GM23338 (cell line): ENCODE measurements around the gene ADD3.

Experiments
- CREB1 ChIP-seq: fragments of 250-450 bp; sonication (Bioruptor Pico); IDR thresholded peaks from 2 replicates; pipeline ENCODE4 v1.5.0; 2020; ENCODE audit warnings: low read depth, mild to moderate bottlenecking, moderate library complexity
- ETS1 ChIP-seq: IDR thresholded peaks from 2 replicates; pipeline ENCODE4 v1.6.1; 2016; ENCODE audit warnings: antibody characterized with exemption
- EZH2 ChIP-seq: fragments of 200-600 bp; sonication (generic); IDR thresholded peaks from one replicate; pipeline ENCODE4 v1.8.0; 2017; ENCODE audit warnings: antibody characterized with exemption, mild to moderate bottlenecking, low read depth; ENCODE audit not compliant: unreplicated experiment
- EZH2phosphoT487 ChIP-seq: fragments of 200-600 bp; sonication (generic); IDR thresholded peaks from one replicate; pipeline ENCODE4 v1.8.1; 2018; ENCODE audit warnings: antibody characterized with exemption; ENCODE audit not compliant: unreplicated experiment
- JUNB ChIP-seq: IDR thresholded peaks from one replicate; pipeline ENCODE4 v1.6.1; 2016; ENCODE audit warnings: antibody characterized with exemption; ENCODE audit not compliant: unreplicated experiment
- NANOG ChIP-seq: IDR thresholded peaks from 2 replicates; pipeline ENCODE4 v1.6.1; 2016; ENCODE audit warnings: antibody characterized with exemption, borderline replicate concordance
- POLR2AphosphoS5 ChIP-seq: IDR thresholded peaks from 2 replicates; pipeline ENCODE4 v1.6.1; 2016; ENCODE audit warnings: antibody characterized with exemption, low read depth
- STAT1 ChIP-seq: IDR thresholded peaks from one replicate; pipeline ENCODE4 v1.6.1; 2016; ENCODE audit warnings: antibody characterized with exemption; ENCODE audit not compliant: unreplicated experiment
- ZNF114 ChIP-seq: fragments of 250-450 bp; sonication (Bioruptor Pico); IDR thresholded peaks from 2 replicates; pipeline ENCODE4 v1.5.0; 2020; ENCODE audit warnings: mild to moderate bottlenecking, moderate library complexity
- ZNF331 ChIP-seq: fragments of 250-450 bp; sonication (Bioruptor Pico); IDR thresholded peaks from 2 replicates; pipeline ENCODE4 v1.5.0; 2020; ENCODE audit warnings: low read depth, mild to moderate bottlenecking, moderate library complexity
- TF ChIP-seq, protein P1 (sequence below), 2 experiments: fragments of 200-600 bp in 1 of 2; sonication (generic) in 1 of 2; conservative IDR thresholded peaks; 2 replicates each; pipeline versions ENCODE4 v1.5.1 to v1.6.1; 2016 to 2017; ENCODE audit warnings: antibody characterized with exemption in 2 of 2, low read depth in 2 of 2, mild to moderate bottlenecking in 2 of 2, moderate library complexity in 1 of 2
- TF ChIP-seq, protein P2 (sequence below): IDR thresholded peaks from one replicate; pipeline ENCODE4 v1.6.1; 2018; ENCODE audit warnings: antibody characterized with exemption; ENCODE audit not compliant: unreplicated experiment

- TF ChIP-seq ETS1 (no peak), EZH2 (no peak), CREB1 (CRISPR knock-in tag) (no peak), POLR2AphosphoS5 (no peak), EZH2phosphoT487 (no peak), JUNB (no peak), ZNF331 (CRISPR knock-in tag) (no peak), ZNF114 (CRISPR knock-in tag) (no peak), NANOG (no peak), STAT1 (no peak)
- TF ChIP-seq, protein P1, sequence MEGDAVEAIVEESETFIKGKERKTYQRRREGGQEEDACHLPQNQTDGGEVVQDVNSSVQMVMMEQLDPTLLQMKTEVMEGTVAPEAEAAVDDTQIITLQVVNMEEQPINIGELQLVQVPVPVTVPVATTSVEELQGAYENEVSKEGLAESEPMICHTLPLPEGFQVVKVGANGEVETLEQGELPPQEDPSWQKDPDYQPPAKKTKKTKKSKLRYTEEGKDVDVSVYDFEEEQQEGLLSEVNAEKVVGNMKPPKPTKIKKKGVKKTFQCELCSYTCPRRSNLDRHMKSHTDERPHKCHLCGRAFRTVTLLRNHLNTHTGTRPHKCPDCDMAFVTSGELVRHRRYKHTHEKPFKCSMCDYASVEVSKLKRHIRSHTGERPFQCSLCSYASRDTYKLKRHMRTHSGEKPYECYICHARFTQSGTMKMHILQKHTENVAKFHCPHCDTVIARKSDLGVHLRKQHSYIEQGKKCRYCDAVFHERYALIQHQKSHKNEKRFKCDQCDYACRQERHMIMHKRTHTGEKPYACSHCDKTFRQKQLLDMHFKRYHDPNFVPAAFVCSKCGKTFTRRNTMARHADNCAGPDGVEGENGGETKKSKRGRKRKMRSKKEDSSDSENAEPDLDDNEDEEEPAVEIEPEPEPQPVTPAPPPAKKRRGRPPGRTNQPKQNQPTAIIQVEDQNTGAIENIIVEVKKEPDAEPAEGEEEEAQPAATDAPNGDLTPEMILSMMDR (conservative IDR thresholded peaks at IDR 0.05; ENCODE audit: low read depth in 2 of 2), result no peak
- TF ChIP-seq, protein P2, sequence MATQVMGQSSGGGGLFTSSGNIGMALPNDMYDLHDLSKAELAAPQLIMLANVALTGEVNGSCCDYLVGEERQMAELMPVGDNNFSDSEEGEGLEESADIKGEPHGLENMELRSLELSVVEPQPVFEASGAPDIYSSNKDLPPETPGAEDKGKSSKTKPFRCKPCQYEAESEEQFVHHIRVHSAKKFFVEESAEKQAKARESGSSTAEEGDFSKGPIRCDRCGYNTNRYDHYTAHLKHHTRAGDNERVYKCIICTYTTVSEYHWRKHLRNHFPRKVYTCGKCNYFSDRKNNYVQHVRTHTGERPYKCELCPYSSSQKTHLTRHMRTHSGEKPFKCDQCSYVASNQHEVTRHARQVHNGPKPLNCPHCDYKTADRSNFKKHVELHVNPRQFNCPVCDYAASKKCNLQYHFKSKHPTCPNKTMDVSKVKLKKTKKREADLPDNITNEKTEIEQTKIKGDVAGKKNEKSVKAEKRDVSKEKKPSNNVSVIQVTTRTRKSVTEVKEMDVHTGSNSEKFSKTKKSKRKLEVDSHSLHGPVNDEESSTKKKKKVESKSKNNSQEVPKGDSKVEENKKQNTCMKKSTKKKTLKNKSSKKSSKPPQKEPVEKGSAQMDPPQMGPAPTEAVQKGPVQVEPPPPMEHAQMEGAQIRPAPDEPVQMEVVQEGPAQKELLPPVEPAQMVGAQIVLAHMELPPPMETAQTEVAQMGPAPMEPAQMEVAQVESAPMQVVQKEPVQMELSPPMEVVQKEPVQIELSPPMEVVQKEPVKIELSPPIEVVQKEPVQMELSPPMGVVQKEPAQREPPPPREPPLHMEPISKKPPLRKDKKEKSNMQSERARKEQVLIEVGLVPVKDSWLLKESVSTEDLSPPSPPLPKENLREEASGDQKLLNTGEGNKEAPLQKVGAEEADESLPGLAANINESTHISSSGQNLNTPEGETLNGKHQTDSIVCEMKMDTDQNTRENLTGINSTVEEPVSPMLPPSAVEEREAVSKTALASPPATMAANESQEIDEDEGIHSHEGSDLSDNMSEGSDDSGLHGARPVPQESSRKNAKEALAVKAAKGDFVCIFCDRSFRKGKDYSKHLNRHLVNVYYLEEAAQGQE, result no peak
These were observed 49.7 kb upstream of the ADD3 start for GRCh38 chr10:109958059-109958458.
